Measurements from ENCODE around the gene GLT6D1.

GLT6D1 gene

DNA sequence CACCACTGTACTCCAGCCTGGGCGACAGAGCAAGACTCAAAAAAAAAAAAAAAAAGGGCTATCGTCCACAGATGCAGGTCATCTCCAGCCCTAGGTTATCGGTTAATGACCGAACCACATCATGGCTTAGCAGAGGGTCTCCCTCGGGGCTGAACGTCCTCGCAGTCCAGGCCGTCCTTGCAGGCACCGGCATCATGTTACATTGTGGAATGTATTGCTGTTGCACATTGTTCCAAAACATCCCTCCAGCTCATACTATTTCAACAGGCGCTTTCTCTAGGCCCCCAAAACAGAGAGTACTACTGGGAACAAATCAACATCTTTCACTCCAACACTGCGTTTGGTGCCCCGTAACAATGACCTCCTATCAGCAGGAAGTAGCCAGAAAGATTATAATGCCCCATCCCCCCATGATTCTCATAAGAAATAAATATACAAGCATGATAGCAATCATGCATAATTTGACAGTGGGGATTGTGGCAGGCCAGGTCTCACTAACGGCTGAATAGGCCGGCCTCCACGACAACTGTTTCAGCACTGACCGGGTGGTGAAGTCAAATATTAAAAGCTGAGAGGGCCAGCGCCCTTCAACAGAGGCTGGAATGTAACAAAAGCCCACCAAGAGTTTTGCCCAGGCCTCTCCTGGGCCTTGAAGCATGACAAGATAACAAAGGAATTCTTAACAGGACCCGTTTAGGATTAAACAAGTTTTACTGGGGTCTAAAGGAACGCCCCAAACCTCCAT is 22.6 kb upstream of the GLT6D1 start:
- Histone ChIP-seq H3K9ac (no peak overlapping the region), H3K36me3 (no peaks in the 10 kb centered on the region), H3K9me3 (replicated peaks in 1 of 11) (no peaks in the 10 kb centered on the region), H3K27me3 (no peaks in the 10 kb centered on the region; a peak in 1 of 22 replicates), H3K4me2 (no peak overlapping the region), H4K20me1 (no peaks in the 10 kb centered on the region), H3K27ac (no peak overlapping the region), H3K4me1 (peaks cover 0 to 9% (median 8%) of the 10 kb centered on the region in 10 experiments; a peak in 12 of 20 replicates), H3K4me3 (no peak overlapping the region)
- TF ChIP-seq Cebpa-rat (IDR thresholded peaks at IDR 0.05): no peak

DNA sequence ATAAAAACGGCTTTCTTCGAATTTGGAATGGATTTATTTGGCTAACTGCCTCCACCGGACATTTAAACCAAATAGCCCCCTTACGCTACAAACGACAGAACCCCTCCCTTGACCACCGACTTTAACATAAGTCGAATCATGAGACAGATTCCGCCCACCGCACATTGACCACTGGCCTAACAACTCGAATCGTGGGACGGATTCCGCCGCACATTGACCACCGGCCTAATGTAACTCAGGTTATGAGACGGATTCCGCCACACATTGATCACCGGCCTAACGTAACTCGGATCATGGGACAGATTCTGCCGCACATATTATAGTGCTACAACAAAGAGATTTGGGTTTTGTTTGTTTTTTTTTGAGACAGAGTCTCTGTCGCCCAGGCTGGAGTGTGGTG is 21.1 kb upstream of the GLT6D1 start:
- H3K4me2 ChIP-seq: no peak overlapping the region
- H3K9me3 ChIP-seq (replicated peaks in 1 of 11): no peaks in the 10 kb centered on the region
- no peak overlapping the region for H3K4me3 ChIP-seq
- no peaks in the 10 kb centered on the region for H4K20me1 ChIP-seq
- H3K36me3 ChIP-seq: no peaks in the 10 kb centered on the region
- TF ChIP-seq Cebpa-rat (IDR thresholded peaks at IDR 0.05): no peak
- no peaks in the 10 kb centered on the region; a peak in 1 of 22 replicates for H3K27me3 ChIP-seq
- no peak overlapping the region for H3K9ac ChIP-seq
- no peak overlapping the region for H3K27ac ChIP-seq
- H3K4me1 ChIP-seq: peaks cover 0 to 4% (median 0%) of the 10 kb centered on the region in 10 experiments; a peak in 1 of 20 replicates

DNA sequence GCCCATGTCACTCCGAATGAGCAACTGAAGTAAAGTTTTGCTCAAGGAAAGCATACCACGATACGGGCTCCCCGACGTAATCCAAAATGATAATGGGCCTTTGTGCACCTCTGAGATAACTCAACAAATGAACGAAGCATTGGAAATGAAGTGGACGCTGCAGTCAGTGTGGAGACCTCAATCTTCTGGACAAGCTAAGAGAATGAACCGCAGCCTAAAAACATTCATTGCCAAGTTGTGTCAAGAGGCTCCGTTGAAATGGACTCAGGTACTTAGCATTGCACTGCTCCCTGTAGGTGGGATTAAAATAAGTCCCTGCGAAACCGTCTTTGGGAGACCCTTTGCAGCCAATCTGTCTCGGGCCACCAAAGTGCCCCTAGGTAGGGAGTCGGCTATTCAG is 19.9 kb upstream of the GLT6D1 start:
- no peak for TF ChIP-seq Cebpa-rat (IDR thresholded peaks at IDR 0.05)
- H3K4me1 ChIP-seq: 0 out of 20 replicates have a peak, but pooled peaks cover 0 to 6% (median 0%) of the 10 kb centered on the region in 10 experiments
- no peaks in the 10 kb centered on the region for H3K36me3 ChIP-seq
- H3K9me3 ChIP-seq (replicated peaks in 1 of 11): peaks cover 0 to 4% (median under 1%) of the 10 kb centered on the region in 11 experiments; a peak in 4 of 22 replicates
- no peak overlapping the region for H3K4me2 ChIP-seq
- no peaks in the 10 kb centered on the region for H3K27me3 ChIP-seq
- no peak overlapping the region for H3K27ac ChIP-seq
- no peak overlapping the region for H3K9ac ChIP-seq
- no peak overlapping the region for H3K4me3 ChIP-seq
- no peaks in the 10 kb centered on the region for H4K20me1 ChIP-seq

DNA sequence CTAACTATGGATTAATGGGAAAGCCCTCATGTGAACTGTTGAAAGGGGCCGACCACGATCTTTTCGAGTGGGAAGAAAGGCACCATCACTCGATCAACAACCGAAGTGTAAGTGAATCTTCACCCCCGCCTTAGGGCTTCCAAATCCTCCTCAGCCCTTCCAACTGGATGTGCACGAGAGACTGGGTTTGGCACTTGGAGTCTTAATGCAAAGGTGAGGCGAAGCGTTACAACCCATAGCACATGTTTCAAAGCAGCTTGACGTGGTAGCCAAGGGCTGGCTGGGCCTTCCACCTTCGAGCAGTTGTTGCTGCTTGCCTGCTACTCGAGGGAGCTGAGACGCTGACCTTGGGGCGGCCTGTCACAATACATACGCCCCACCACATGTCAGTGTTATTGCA is 18.1 kb upstream of the GLT6D1 start:
- H3K4me3 ChIP-seq: no peak overlapping the region
- no peak for TF ChIP-seq Cebpa-rat (IDR thresholded peaks at IDR 0.05)
- 0 out of 20 replicates have a peak, but pooled peaks cover 0 to 6% (median 0%) of the 10 kb centered on the region in 10 experiments for H3K4me1 ChIP-seq
- no peak overlapping the region for H3K4me2 ChIP-seq
- H3K27ac ChIP-seq: no peak overlapping the region
- peaks cover 17 to 22% (median 19%) of the 10 kb centered on the region in 11 experiments for H3K9me3 ChIP-seq (replicated peaks in 1 of 11)
- H4K20me1 ChIP-seq: no peaks in the 10 kb centered on the region
- H3K27me3 ChIP-seq: no peaks in the 10 kb centered on the region
- H3K36me3 ChIP-seq: no peaks in the 10 kb centered on the region
- H3K9ac ChIP-seq: no peak overlapping the region

DNA sequence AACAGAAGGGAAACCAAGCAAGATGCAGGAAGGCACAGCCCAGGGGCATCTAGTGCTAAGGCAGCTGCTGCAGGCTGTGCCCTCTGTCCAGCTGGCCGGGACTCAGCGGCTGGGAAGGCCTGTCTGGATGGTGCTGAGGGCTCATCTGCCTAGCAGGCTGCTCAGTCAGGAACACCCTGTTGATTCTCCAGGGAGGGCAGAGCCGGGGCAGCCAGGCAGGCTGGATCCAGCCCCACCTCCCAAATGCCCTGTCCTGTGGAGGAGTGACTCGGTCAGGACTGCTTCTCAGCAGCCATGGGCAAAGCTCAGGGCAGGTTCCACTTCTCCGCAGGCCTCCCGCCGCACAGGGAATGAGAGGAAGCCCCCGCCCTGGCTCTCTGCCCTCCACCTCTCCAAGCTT is 16.0 kb upstream of the GLT6D1 start:
- H3K4me3 ChIP-seq: no peak overlapping the region
- H3K4me1 ChIP-seq: 0 out of 20 replicates have a peak, but pooled peaks cover 0 to 6% (median 0%) of the 10 kb centered on the region in 10 experiments
- H4K20me1 ChIP-seq: no peaks in the 10 kb centered on the region
- peaks cover 34 to 40% (median 37%) of the 10 kb centered on the region in 11 experiments for H3K9me3 ChIP-seq (replicated peaks in 1 of 11)
- no peaks in the 10 kb centered on the region for H3K36me3 ChIP-seq
- no peaks in the 10 kb centered on the region for H3K27me3 ChIP-seq
- no peak for TF ChIP-seq Cebpa-rat (IDR thresholded peaks at IDR 0.05)
- no peak overlapping the region for H3K27ac ChIP-seq
- H3K9ac ChIP-seq: no peak overlapping the region
- 0 out of 22 replicates have a peak overlapping the region, but pooled peaks of 1 of the 11 experiments have one; percentile 3 for H3K4me2 ChIP-seq

DNA sequence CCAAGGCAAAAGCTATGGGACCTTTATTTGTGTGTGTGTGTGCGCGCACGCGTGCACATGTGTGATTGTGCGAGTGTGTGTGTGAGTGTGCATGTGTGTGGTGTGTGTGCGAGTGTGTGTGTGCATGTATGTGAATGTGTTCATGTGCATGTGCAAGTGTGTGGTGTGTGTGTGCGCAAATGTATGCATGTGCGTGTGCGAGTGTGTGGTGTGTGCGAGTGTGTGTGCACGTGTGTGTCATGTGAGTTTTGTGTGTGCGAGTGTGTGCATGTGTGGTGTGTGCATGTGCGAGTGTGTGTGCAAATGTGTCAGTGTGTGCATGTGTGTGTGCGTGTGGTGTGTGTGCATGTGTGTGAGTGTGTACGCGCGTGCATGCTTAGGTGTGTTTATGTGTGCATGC is 11.1 kb upstream of the GLT6D1 start:
- H3K4me3 ChIP-seq: no peak overlapping the region
- peaks cover 83 to 89% (median 86%) of the 10 kb centered on the region in 11 experiments for H3K9me3 ChIP-seq (replicated peaks in 1 of 11)
- no peaks in the 10 kb centered on the region for H3K27me3 ChIP-seq
- 0 out of 20 replicates have a peak, but pooled peaks cover 0 to 3% (median 0%) of the 10 kb centered on the region in 10 experiments for H3K4me1 ChIP-seq
- no peaks in the 10 kb centered on the region for H4K20me1 ChIP-seq
- H3K9ac ChIP-seq: no peak overlapping the region
- no peak overlapping the region for H3K27ac ChIP-seq
- TF ChIP-seq Cebpa-rat (IDR thresholded peaks at IDR 0.05): no peak
- no peak overlapping the region for H3K4me2 ChIP-seq
- H3K36me3 ChIP-seq: no peaks in the 10 kb centered on the region; a peak in 2 of 22 replicates

DNA sequence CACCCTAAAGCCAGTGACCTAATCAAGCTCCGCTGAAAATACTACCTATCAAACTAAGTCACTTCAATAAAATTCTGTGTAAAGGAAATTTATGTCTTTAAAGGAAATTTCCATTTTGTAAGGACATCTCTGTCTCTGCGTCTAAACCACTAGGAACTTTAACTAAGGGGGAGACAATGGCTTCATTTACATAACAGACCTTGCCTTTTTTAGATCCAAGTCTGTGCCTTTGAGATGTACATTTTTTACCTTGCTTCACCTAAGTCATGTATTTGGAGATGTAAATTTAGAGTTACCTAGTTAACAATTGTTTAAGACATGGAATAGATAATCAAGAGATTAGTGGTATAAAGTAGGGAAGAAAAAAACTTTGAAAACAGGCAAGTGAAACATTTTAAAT is 10.2 kb upstream of the GLT6D1 start:
- Histone ChIP-seq H3K4me1 (no peaks in the 10 kb centered on the region), H3K27ac (no peak overlapping the region), H3K9ac (no peak overlapping the region), H3K4me2 (no peak overlapping the region), H3K4me3 (no peak overlapping the region), H3K27me3 (no peaks in the 10 kb centered on the region), H3K9me3 (replicated peaks in 1 of 11) (peaks cover 92 to 98% (median 94%) of the 10 kb centered on the region in 11 experiments), H4K20me1 (no peaks in the 10 kb centered on the region), H3K36me3 (no peaks in the 10 kb centered on the region; a peak in 2 of 22 replicates)
- TF ChIP-seq Cebpa-rat (IDR thresholded peaks at IDR 0.05): no peak

DNA sequence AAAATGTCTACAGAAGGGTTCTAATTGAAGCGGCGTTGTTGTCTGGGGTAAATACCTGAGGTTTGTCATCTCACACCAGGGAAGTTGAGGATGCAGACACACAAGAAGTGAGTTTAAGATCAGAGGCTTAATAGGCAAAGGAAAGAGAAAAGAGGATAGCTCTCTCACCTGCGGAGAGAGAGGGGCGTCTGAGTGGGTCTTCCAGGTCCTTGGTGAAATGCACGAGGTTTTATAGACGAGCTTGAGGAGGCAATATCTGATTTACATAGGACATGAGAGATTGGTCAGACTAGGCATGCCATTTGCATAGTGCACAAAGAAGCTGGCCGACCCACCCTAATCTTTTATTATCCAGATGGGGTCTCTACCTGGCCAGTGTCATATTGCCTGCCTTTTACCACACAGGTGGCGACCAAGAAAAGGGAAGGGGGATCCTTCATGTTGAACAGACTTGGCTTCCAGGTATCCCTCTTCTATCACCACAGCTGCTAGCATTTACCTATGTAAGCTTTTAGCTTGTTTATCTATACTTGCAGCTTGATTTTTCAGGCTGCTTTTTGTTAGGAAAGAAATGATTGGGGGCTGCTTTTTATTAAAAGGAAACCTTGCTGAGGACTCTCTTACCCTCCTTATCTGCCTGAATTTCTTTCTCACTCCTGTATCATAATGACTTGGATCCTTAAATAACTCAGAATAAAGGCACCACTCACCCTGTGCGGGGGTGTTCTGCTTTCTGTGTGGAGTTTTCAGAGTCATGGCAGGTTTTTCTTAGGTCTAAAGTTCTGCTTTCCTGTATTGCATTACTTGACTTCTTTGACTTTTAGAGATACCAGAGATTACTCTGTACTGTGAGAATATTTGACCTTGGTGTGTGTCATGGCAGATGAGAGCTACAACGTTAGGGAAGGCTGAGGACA is 9.4 kb upstream of the GLT6D1 start:
- no peak for TF ChIP-seq Cebpa-rat (IDR thresholded peaks at IDR 0.05)
- Histone ChIP-seq H3K27me3 (no peaks in the 10 kb centered on the region), H3K4me2 (no peak overlapping the region), H3K36me3 (no peaks in the 10 kb centered on the region; a peak in 2 of 22 replicates), H3K4me3 (peak overlapping the region in 1 of 10 experiments; percentile 21; a peak in 1 of 20 replicates), H3K9ac (no peak overlapping the region), H3K27ac (no peak overlapping the region), H4K20me1 (no peaks in the 10 kb centered on the region), H3K9me3 (replicated peaks in 1 of 11) (peaks cover 93 to 99% (median 97%) of the 10 kb centered on the region in 11 experiments), H3K4me1 (no peaks in the 10 kb centered on the region)

DNA sequence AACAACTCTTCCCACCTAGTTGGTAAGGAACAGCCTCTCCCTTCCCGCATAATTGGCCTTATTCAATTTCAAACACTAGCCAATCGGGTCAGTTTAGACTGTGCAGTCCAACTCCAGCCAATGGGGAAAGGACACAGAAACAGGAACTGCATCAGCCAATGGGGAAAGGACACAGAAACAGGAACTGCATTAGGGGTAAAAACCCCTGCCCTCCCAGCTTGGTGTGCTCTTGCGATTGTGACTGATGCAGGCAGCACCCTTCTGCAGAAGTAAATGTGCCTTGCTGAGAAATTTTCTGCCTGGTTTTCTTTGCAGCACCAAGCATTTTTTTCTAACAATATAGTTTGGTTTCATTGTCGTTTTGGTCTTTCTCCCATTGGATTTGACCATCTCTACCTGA is 8.5 kb upstream of the GLT6D1 start:
- Histone ChIP-seq H4K20me1 (no peaks in the 10 kb centered on the region), H3K27me3 (no peaks in the 10 kb centered on the region), H3K27ac (no peak overlapping the region), H3K9me3 (replicated peaks in 1 of 11) (peaks cover 90 to 99% (median 95%) of the 10 kb centered on the region in 11 experiments), H3K4me1 (peaks cover 0 to 3% (median 0%) of the 10 kb centered on the region in 10 experiments; a peak in 2 of 20 replicates), H3K4me2 (no peak overlapping the region), H3K9ac (no peak overlapping the region), H3K36me3 (no peaks in the 10 kb centered on the region; a peak in 2 of 22 replicates), H3K4me3 (no peak overlapping the region; a peak in 1 of 20 replicates)
- TF ChIP-seq Cebpa-rat (IDR thresholded peaks at IDR 0.05): no peak

All from BLaER1 treated with 17β-estradiol and CSF1 and Interleukin-3, amounts not matched to agents 10 nM and 100 nM (cell line).